Hepatocyte (in vitro differentiated cells): Measurements from ENCODE around the gene ARHGEF37.
"Not testable (repeated sequence)": the region's sequence is repeated elsewhere in the genome, so short reads cannot be mapped to it uniquely, and the experiment has no call there.

Experiments used
- CTCF ChIP-seq: fragments of 200-600 bp; sonication (generic); IDR thresholded peaks from 2 replicates; pipeline ENCODE4 v1.5.1; 2016; ENCODE audit warnings: antibody characterized with exemption, mild to moderate bottlenecking; ENCODE audit not compliant: poor library complexity
- EZH2 ChIP-seq: fragments of 200-600 bp; sonication (generic); IDR thresholded peaks from 2 replicates; pipeline ENCODE4 v1.6.1; 2016; ENCODE audit warnings: antibody characterized with exemption, mild to moderate bottlenecking, borderline replicate concordance
- EZH2phosphoT487 ChIP-seq: fragments of 200-600 bp; sonication (generic); IDR thresholded peaks from one replicate; pipeline ENCODE4 v1.6.1; 2018; ENCODE audit warnings: antibody characterized with exemption, mild to moderate bottlenecking, low read depth, moderate library complexity; ENCODE audit not compliant: unreplicated experiment, severe bottlenecking

GRCh38 chr5:149535787-149536186 is 45.5 kb upstream of the ARHGEF37 start:
- not testable (repeated sequence) for TF ChIP-seq CTCF, EZH2, EZH2phosphoT487
